ENCODE data around the gene MEIOSIN. TPM values are rescaled to one million over a fixed set of nuclear protein-coding genes. Genes with fewer than 3 reads are reported as not detected.
A peak's percentile ranks its signal among the peaks of the same experiment; 100 is the strongest.

The MEIOSIN gene
- total and polyA plus RNA-seq, 2 of the 13 experiments (the other 11 are each of a cell fraction or from before 2014, with no cell fraction given) = not detected

- TF ChIP-seq PRDM10 (CRISPR knock-in tag; IDR thresholded peaks at IDR 0.05; ENCODE audit: low read depth) (peak; percentile 79), ZNF263 (CRISPR knock-in tag; IDR thresholded peaks at IDR 0.05) (0 out of 2 replicates have a peak, but pooled peaks have one; percentile 24), NR2F6 (IDR thresholded peaks at IDR 0.05) (peak; percentile 97), NR2F6 (CRISPR knock-in tag; IDR thresholded peaks at IDR 0.05) (peak; percentile 99), SMYD3 (CRISPR knock-in tag; IDR thresholded peaks at IDR 0.05) (peak; percentile 91), FOXP1 (IDR thresholded peaks at IDR 0.05) (peak; percentile 70; the same call in 1 of the 2 replicates), FOXP1 (CRISPR knock-in tag; IDR thresholded peaks at IDR 0.05) (peak; percentile 68), ZNF510 (CRISPR knock-in tag; IDR thresholded peaks at IDR 0.05; ENCODE audit: low read depth) (peak; percentile 43), ZIK1 (CRISPR knock-in tag; IDR thresholded peaks at IDR 0.05; ENCODE audit: borderline replicate concordance, low read depth) (0 out of 2 replicates have a peak, but pooled peaks have one; percentile 61), RXRA (CRISPR knock-in tag; IDR thresholded peaks at IDR 0.05) (peak; percentile 98), EEA1 (CRISPR knock-in tag; IDR thresholded peaks at IDR 0.05; ENCODE audit: borderline replicate concordance) (no peak; the same call in 1 of the 2 replicates), ZFX (CRISPR knock-in tag; IDR thresholded peaks at IDR 0.05; ENCODE audit: low read depth) (peak; percentile 63), ELF3 (CRISPR knock-in tag; IDR thresholded peaks at IDR 0.05) (peak; percentile 77), SIN3B (IDR thresholded peaks at IDR 0.05; ENCODE audit: low read length) (peak; percentile 52; the same call in 1 of the 2 replicates), ZNF431 (CRISPR knock-in tag; IDR thresholded peaks at IDR 0.05; ENCODE audit: borderline replicate concordance, low read depth) (peak; percentile 58; the same call in 1 of the 2 replicates), GFI1 (CRISPR knock-in tag; IDR thresholded peaks at IDR 0.05; ENCODE audit: borderline replicate concordance) (peak; percentile 82)
- TF ChIP-seq, protein P1, sequence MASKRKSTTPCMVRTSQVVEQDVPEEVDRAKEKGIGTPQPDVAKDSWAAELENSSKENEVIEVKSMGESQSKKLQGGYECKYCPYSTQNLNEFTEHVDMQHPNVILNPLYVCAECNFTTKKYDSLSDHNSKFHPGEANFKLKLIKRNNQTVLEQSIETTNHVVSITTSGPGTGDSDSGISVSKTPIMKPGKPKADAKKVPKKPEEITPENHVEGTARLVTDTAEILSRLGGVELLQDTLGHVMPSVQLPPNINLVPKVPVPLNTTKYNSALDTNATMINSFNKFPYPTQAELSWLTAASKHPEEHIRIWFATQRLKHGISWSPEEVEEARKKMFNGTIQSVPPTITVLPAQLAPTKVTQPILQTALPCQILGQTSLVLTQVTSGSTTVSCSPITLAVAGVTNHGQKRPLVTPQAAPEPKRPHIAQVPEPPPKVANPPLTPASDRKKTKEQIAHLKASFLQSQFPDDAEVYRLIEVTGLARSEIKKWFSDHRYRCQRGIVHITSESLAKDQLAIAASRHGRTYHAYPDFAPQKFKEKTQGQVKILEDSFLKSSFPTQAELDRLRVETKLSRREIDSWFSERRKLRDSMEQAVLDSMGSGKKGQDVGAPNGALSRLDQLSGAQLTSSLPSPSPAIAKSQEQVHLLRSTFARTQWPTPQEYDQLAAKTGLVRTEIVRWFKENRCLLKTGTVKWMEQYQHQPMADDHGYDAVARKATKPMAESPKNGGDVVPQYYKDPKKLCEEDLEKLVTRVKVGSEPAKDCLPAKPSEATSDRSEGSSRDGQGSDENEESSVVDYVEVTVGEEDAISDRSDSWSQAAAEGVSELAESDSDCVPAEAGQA (IDR thresholded peaks at IDR 0.05; ENCODE audit: low read depth) = peak; percentile 41; the same call in 1 of the 2 replicates
- TF ChIP-seq, protein P1 (CRISPR knock-in tag; IDR thresholded peaks at IDR 0.05; ENCODE audit: borderline replicate concordance) = no peak
- TF ChIP-seq, protein P2, sequence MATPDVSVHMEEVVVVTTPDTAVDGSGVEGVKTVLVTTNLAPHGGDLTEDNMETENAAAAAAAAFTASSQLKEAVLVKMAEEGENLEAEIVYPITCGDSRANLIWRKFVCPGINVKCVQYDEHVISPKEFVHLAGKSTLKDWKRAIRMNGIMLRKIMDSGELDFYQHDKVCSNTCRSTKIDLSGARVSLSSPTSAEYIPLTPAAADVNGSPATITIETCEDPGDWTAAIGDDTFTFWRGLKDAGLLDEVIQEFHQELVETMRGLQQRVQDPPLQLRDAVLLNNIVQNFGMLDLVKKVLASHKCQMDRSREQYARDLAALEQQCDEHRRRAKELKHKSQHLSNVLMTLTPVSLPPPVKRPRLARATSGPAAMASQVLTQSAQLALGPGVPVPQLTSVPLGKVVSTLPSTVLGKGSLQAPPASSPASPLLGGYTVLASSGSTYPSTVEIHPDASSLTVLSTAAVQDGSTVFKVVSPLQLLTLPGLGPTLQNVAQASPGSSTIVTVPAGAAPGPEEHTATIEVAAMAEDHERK (CRISPR knock-in tag; IDR thresholded peaks at IDR 0.05; ENCODE audit: low read depth) = 0 out of 2 replicates have a peak, but pooled peaks have one; percentile 21
These were observed 15.9 kb upstream of the MEIOSIN start (continued) for GRCh38 chr19:45717131-45717982.

All from HepG2 (cell line).